IMR-90 (cell line): ENCODE measurements around the gene FZD7. TPM values are rescaled to one million over a fixed set of nuclear protein-coding genes. Genes with fewer than 3 reads are reported as not detected.
A peak's percentile ranks its signal among the peaks of the same experiment; 100 is the strongest.

Source experiments
- ATAC-seq: fragments of 200-7000 bp; cut with Tn5 transposase; 2 replicates; pipeline ENCODE4 v1.9.1; 2020; ENCODE audit warnings: low read depth, mild to moderate bottlenecking, moderate library complexity
- BruUV-seq: library from RNA; stranded (reverse); fragments of 400-500 nt; replicated peaks from 2 replicates; lab custom pipeline; 2021; lab: Mats Ljungman, UMichigan
- CTCF ChIA-PET: fragments of 300-600 bp; formaldehyde crosslinking; extraction: SDS; loops from one replicate; lab custom pipeline; 2021; ENCODE audit warnings: antibody characterized with exemption; lab: Yijun Ruan, JAX
- POLR2A ChIA-PET: fragments of 300-600 bp; sonication (Branson Sonifier 250); formaldehyde crosslinking; loops from one replicate; lab custom pipeline; 2022; ENCODE audit warnings: antibody characterized with exemption; ENCODE audit not compliant: unreplicated experiment; lab: Charles Lee
- DNase-seq: peaks from one replicate; pipeline ENCODE4 v3.0.0; 2013
- H2AFZ ChIP-seq: replicated peaks from 2 replicates; pipeline ENCODE3; 2013; ENCODE audit warnings: low read length, mild to moderate bottlenecking; ENCODE audit not compliant: poor library complexity
- H2AK5ac ChIP-seq: 2 replicates; pipeline ENCODE4 v1.6.1; 2013; ENCODE audit warnings: low read depth, low read length, inconsistent platforms
- H2AK9ac ChIP-seq: replicated peaks from 2 replicates; pipeline ENCODE3; 2013; ENCODE audit warnings: mild to moderate bottlenecking, low read depth, low read length, moderate library complexity; ENCODE audit not compliant: poor library complexity
- H2BK120ac ChIP-seq: 2 replicates; pipeline ENCODE4 v1.6.1; 2013; ENCODE audit warnings: low read depth, low read length, inconsistent platforms
- H2BK15ac ChIP-seq: 3 replicates; pipeline ENCODE4 v1.6.1; 2013; ENCODE audit warnings: low read depth, low read length, inconsistent platforms
- H2BK20ac ChIP-seq: 2 replicates; pipeline ENCODE4 v1.6.1; 2013; ENCODE audit warnings: low read depth, mild to moderate bottlenecking, inconsistent platforms, low read length, moderate library complexity
- H2BK5ac ChIP-seq: 2 replicates; pipeline ENCODE4 v1.6.1; 2013; ENCODE audit warnings: mild to moderate bottlenecking, low read depth, low read length, inconsistent platforms; ENCODE audit not compliant: poor library complexity, severe bottlenecking
- H3K14ac ChIP-seq: replicated peaks from 2 replicates; pipeline ENCODE4 v1.6.1; 2013; ENCODE audit warnings: low read depth, low read length, inconsistent platforms
- H3K18ac ChIP-seq: 2 replicates; pipeline ENCODE4 v1.6.1; 2013; ENCODE audit warnings: low read depth, low read length, control low read depth
- H3K23ac ChIP-seq: 2 replicates; pipeline ENCODE4 v1.6.1; 2013; ENCODE audit warnings: low read depth, low read length, inconsistent platforms
- H3K27ac ChIP-seq: 2 replicates; pipeline ENCODE4 v1.5.1; 2013; ENCODE audit warnings: mild to moderate bottlenecking, control low read depth, low read length; ENCODE audit not compliant: insufficient read depth
- H3K27me3 ChIP-seq: 2 replicates; pipeline ENCODE4 v1.6.1; 2013; ENCODE audit warnings: low read length; ENCODE audit not compliant: control insufficient read depth, insufficient read depth
- H3K36me3 ChIP-seq: 2 replicates; pipeline ENCODE4 v1.6.1; 2013; ENCODE audit warnings: low read length, mixed read lengths; ENCODE audit not compliant: control insufficient read depth, insufficient read depth
- H3K4ac ChIP-seq: 2 replicates; pipeline ENCODE4 v1.6.1; 2013; ENCODE audit warnings: low read depth, low read length, inconsistent platforms
- H3K4me1 ChIP-seq: 2 replicates; pipeline ENCODE4 v1.6.1; 2013; ENCODE audit warnings: low read length, mixed read lengths; ENCODE audit not compliant: control insufficient read depth, insufficient read depth
- H3K4me2 ChIP-seq: 2 replicates; pipeline ENCODE4 v1.6.1; 2013; ENCODE audit warnings: low read depth, mild to moderate bottlenecking, control low read depth, low read length, moderate library complexity
- H3K4me3 ChIP-seq: 2 replicates; pipeline ENCODE4 v1.5.1; 2013; ENCODE audit warnings: low read depth, mild to moderate bottlenecking, control low read depth, low read length, moderate library complexity; ENCODE audit not compliant: insufficient read depth
- H3K56ac ChIP-seq: 2 replicates; pipeline ENCODE4 v1.6.1; 2013; ENCODE audit warnings: low read length, inconsistent platforms; ENCODE audit not compliant: insufficient read depth; ENCODE audit errors: extremely low read depth
- H3K79me1 ChIP-seq, 2 experiments: 2 replicates each; pipeline ENCODE4 v1.6.1; 2013; ENCODE audit warnings: low read length in 2 of 2, inconsistent platforms in 1 of 2, low read depth in 1 of 2
- H3K9ac ChIP-seq: 2 replicates; pipeline ENCODE4 v1.6.1; 2013; ENCODE audit warnings: low read depth, low read length, control low read depth
- H3K9me1 ChIP-seq: 2 replicates; pipeline ENCODE4 v1.6.1; 2013; ENCODE audit warnings: low read length, inconsistent platforms; ENCODE audit not compliant: insufficient read depth
- H3K9me3 ChIP-seq: 2 replicates; pipeline ENCODE4 v1.6.1; 2013; ENCODE audit warnings: low read length; ENCODE audit not compliant: control insufficient read depth, insufficient read depth
- H4K20me1 ChIP-seq: 2 replicates; pipeline ENCODE4 v1.6.1; 2013; ENCODE audit warnings: low read length, inconsistent platforms; ENCODE audit not compliant: insufficient read depth
- H4K5ac ChIP-seq: 2 replicates; pipeline ENCODE4 v1.6.1; 2013; ENCODE audit warnings: mild to moderate bottlenecking, low read depth, low read length, control low read depth
- H4K8ac ChIP-seq, 2 experiments: 2 replicates each; pipeline ENCODE4 v1.6.1; 2013; ENCODE audit warnings: low read depth in 2 of 2, low read length in 2 of 2, control low read depth in 1 of 2, inconsistent platforms in 1 of 2
- H4K91ac ChIP-seq: 2 replicates; pipeline ENCODE4 v1.6.1; 2013; ENCODE audit warnings: low read depth, low read length, inconsistent platforms; ENCODE audit not compliant: insufficient read depth
- BHLHE40 ChIP-seq: fragments of 150-350 bp; IDR thresholded peaks from 2 replicates; pipeline ENCODE4 v1.6.1; 2016; ENCODE audit warnings: mild to moderate bottlenecking, low read depth, low read length
- CEBPB ChIP-seq: IDR thresholded peaks from 2 replicates; pipeline ENCODE4 v1.6.1; 2012; ENCODE audit warnings: low read depth, low read length, improper control_type of control experiment
- MAZ ChIP-seq: IDR thresholded peaks from 2 replicates; pipeline ENCODE4 v1.6.1; 2012; ENCODE audit warnings: low read depth, mild to moderate bottlenecking, low read length, improper control_type of control experiment, moderate library complexity, borderline replicate concordance
- NFE2L2 ChIP-seq: fragments of 150-350 bp; IDR thresholded peaks from 2 replicates; pipeline ENCODE4 v1.6.1; 2016; ENCODE audit warnings: low read depth, mild to moderate bottlenecking, low read length
- POLR2A ChIP-seq: IDR thresholded peaks from 2 replicates; pipeline ENCODE4 v1.6.1; 2012; ENCODE audit warnings: mild to moderate bottlenecking, low read depth, low read length
- RAD21 ChIP-seq: IDR thresholded peaks from 2 replicates; pipeline ENCODE4 v1.6.1; 2012; ENCODE audit warnings: low read length, improper control_type of control experiment
- RCOR1 ChIP-seq: IDR thresholded peaks from 2 replicates; pipeline ENCODE4 v1.6.1; 2012; ENCODE audit warnings: mild to moderate bottlenecking, low read length, improper control_type of control experiment; ENCODE audit not compliant: insufficient replicate concordance
- WGBS, 2 experiments: methylation state at CpG; one replicate each; pipeline versions ENCODE4 v1.1.5 to v1.1.7; 2013; ENCODE audit warnings: missing lambda C conversion rate in 2 of 2; ENCODE audit not compliant: insufficient read length in 1 of 2; ENCODE audit errors: extremely low coverage in 2 of 2; 5-methylcytosine and 5-hydroxymethylcytosine counted together
- dilution Hi-C: fragments of 300-500 bp; cut with HindIII; formaldehyde crosslinking; loops from one replicate; pipeline ENCODE4 v1.14.3; 2018; ENCODE audit warnings: low sequenced_read_pairs; ENCODE audit not compliant: unreplicated experiment
- in situ Hi-C: fragments of 300-500 bp; cut with MboI; formaldehyde crosslinking; loops from 3 replicates; pipeline ENCODE4 v1.14.3; 2019; ENCODE audit warnings: low sequenced_read_pairs, inconsistent platforms, mixed read lengths
- intact Hi-C: fragments of 100-400 bp; cut with micrococcal nuclease; formaldehyde crosslinking; loops from 2 replicates; pipeline ENCODE4 v1.10.0; 2022
- polyA plus RNA-seq, 3 experiments: library from polyadenylated mRNA; depleted of rRNA; stranded (reverse); fragments of >200 nt; gene quantifications; 2 replicates each; pipeline ENCODE4 v1.2.3, GENCODE V29; 2012; ENCODE audit warnings: low replicate concordance in 1 of 3
- total RNA-seq: library from RNA; depleted of rRNA; stranded (reverse); fragments of >200 nt; gene quantifications from 2 replicates; pipeline ENCODE4 v1.2.3, GENCODE V29; 2012
- TF ChIP-seq, protein P1 (sequence below): fragments of 150-350 bp; IDR thresholded peaks from 2 replicates; pipeline ENCODE4 v1.6.1; 2017; ENCODE audit warnings: mild to moderate bottlenecking, antibody characterized with exemption, low read length, low read depth
- TF ChIP-seq, protein P2 (sequence below): fragments of 150-350 bp; IDR thresholded peaks from 2 replicates; pipeline ENCODE4 v1.6.1; 2016; ENCODE audit warnings: low read depth, mild to moderate bottlenecking, low read length, moderate library complexity, borderline replicate concordance

Gene FZD7
- total and polyA plus RNA-seq, 2 of the 4 experiments (the other 2 are of a cell fraction): 62.4 to 90.9 TPM

DNA sequence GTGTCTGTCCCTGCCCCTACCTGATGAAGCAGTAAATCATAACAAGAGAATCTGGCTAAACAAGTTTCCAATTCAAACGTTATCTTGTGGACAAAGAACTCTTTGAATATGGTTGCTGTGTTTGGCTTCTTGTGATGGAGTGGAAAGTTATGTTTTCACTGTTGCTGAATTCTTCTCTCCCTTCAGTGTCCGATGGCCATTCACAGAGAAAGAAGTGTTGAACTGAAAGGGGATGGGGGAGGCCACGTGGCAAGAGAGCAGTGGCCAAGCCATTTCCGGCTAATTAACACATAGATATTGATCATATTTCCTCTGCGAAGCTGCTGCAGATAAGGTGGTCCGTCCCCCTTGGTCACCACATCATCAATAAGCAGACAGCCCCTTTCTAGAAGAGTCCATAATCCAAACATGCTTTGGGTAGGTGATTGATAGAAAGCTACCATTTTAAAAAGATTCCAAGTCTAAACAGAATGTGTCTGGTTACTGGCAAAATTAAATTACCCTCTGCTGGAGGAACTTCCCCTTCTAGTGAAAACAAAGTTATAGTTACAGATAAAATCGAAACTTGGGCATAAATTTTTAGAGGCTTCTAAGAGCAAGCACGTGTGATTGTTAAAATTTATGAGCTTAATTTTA, 36.9 kb upstream of the FZD7 start:
- in situ Hi-C loops: no loop called here
- Histone ChIP-seq H3K4ac (no peak overlapping the region; the same call in 1 of the 2 replicates), H3K27me3 (no peaks in the 10 kb centered on the region), H4K8ac (no peak overlapping the region), H3K36me3 (no peaks in the 10 kb centered on the region), H3K9me3 (no peaks in the 10 kb centered on the region), H2BK15ac (no peak overlapping the region), H4K5ac (no peak overlapping the region), H3K79me1 (no peaks in the 10 kb centered on the region), H2BK120ac (no peak overlapping the region), H2AK9ac (no peak overlapping the region), H3K27ac (no peak overlapping the region), H3K18ac (no peak overlapping the region), H2AK5ac (no peak overlapping the region), H3K56ac (no peak overlapping the region), H3K23ac (no peak overlapping the region), H3K4me1 (peaks cover 6% of the 10 kb centered on the region), H4K20me1 (no peaks in the 10 kb centered on the region), H3K4me3 (no peak overlapping the region), H3K9me1 (no peaks in the 10 kb centered on the region; the same call in 1 of the 2 replicates), H3K4me2 (no peak overlapping the region), H3K9ac (no peak overlapping the region), H2BK20ac (no peak overlapping the region), H3K14ac (0 out of 2 replicates have a peak overlapping the region, but pooled peaks have one; percentile 5), H2AFZ (no peak overlapping the region), H4K91ac (no peak overlapping the region), H2BK5ac (no peak overlapping the region)
- TF ChIP-seq BHLHE40 (no peak), RAD21 (no peak), MAZ (no peak), CEBPB (no peak), NFE2L2 (no peak), RCOR1 (no peak), POLR2A (no peak)
- TF ChIP-seq, protein P1, sequence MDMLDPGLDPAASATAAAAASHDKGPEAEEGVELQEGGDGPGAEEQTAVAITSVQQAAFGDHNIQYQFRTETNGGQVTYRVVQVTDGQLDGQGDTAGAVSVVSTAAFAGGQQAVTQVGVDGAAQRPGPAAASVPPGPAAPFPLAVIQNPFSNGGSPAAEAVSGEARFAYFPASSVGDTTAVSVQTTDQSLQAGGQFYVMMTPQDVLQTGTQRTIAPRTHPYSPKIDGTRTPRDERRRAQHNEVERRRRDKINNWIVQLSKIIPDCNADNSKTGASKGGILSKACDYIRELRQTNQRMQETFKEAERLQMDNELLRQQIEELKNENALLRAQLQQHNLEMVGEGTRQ: no peak
- TF ChIP-seq, protein P2, sequence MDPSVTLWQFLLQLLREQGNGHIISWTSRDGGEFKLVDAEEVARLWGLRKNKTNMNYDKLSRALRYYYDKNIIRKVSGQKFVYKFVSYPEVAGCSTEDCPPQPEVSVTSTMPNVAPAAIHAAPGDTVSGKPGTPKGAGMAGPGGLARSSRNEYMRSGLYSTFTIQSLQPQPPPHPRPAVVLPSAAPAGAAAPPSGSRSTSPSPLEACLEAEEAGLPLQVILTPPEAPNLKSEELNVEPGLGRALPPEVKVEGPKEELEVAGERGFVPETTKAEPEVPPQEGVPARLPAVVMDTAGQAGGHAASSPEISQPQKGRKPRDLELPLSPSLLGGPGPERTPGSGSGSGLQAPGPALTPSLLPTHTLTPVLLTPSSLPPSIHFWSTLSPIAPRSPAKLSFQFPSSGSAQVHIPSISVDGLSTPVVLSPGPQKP: no peak
- intact Hi-C loops: no loop called here
- dilution Hi-C loops: no loop called here
- CTCF ChIA-PET: no interaction called here
- ATAC-seq (no peak), DNase-seq (no peak)
- POLR2A ChIA-PET: no interaction called here
- no CpG with 5 or more reads among the region's 8 CpGs for WGBS, 2 experiments
- BruUV-seq: no TSS peak
